B cell (primary cell): ENCODE measurements around the gene DGKB. TPM values are rescaled to one million over a fixed set of nuclear protein-coding genes. Genes with fewer than 3 reads are reported as not detected.

Experiments used
- ATAC-seq: fragments of 200-7000 bp; cut with Tn5 transposase; one replicate; pipeline ENCODE4 v1.10.0; 2021; ENCODE audit warnings: low read depth, mild to moderate bottlenecking, moderate number of reproducible peaks, moderate library complexity
- CTCF ChIA-PET: fragments of 350-600 bp; sonication (Branson Sonifier 250); formaldehyde crosslinking; loops from one replicate; lab custom pipeline; 2021; ENCODE audit warnings: antibody characterized with exemption, inconsistent platforms; lab: Charles Lee
- POLR2A ChIA-PET: fragments of 350-600 bp; sonication (Branson Sonifier 250); formaldehyde crosslinking; loops from one replicate; lab custom pipeline; 2021; ENCODE audit warnings: antibody characterized with exemption; lab: Charles Lee
- DNase-seq: peaks from one replicate; pipeline ENCODE4 v3.0.0; 2013
- H2AFZ ChIP-seq: 2 replicates; pipeline ENCODE4 v1.6.1; 2012; ENCODE audit warnings: mild to moderate bottlenecking, low read depth, low read length; ENCODE audit not compliant: insufficient read depth, poor library complexity, severe bottlenecking
- H3K27ac ChIP-seq, 2 donors: 1 replicate in 1 of 2; 2 replicates in 1 of 2; pipeline ENCODE4 v1.5.1; 2012 to 2013; ENCODE audit warnings: low read length in 2 of 2, mild to moderate bottlenecking in 2 of 2, moderate library complexity in 1 of 2
- H3K27me3 ChIP-seq, 4 experiments: fragments of 200-600 bp in 1 of 4; sonication (generic) in 1 of 4; replicated peaks in 1 of 4; 1 replicate in 2 of 4; 2 replicates in 2 of 4; pipeline versions ENCODE4 v1.6.1 to v1.7.0; 2013 to 2016; ENCODE audit warnings: low read length in 3 of 4, mild to moderate bottlenecking in 2 of 4, mixed read lengths in 1 of 4, moderate library complexity in 1 of 4; ENCODE audit not compliant: insufficient read depth in 4 of 4, control insufficient read depth in 3 of 4; ENCODE audit errors: control extremely low read depth in 1 of 4
- H3K36me3 ChIP-seq, 2 experiments: replicated peaks in 1 of 2; 1 replicate in 1 of 2; 2 replicates in 1 of 2; pipeline versions ENCODE4 v1.6.1 to v1.7.1; 2013; ENCODE audit warnings: low read length in 1 of 2; ENCODE audit not compliant: insufficient read depth in 2 of 2, control insufficient read depth in 1 of 2; ENCODE audit errors: control extremely low read depth in 1 of 2, extremely low read depth in 1 of 2
- H3K4me1 ChIP-seq, 2 donors: fragments of 200-600 bp in 1 of 2; sonication (generic) in 1 of 2; 1 replicate in 1 of 2; 2 replicates in 1 of 2; pipeline versions ENCODE4 v1.5.1 to v1.6.1; 2013 to 2017; ENCODE audit warnings: low read length in 2 of 2; ENCODE audit not compliant: control insufficient read depth in 2 of 2, insufficient read depth in 2 of 2
- H3K4me2 ChIP-seq: replicated peaks from 2 replicates; pipeline ENCODE3; 2012; ENCODE audit warnings: mild to moderate bottlenecking, low read depth, low read length; ENCODE audit not compliant: poor library complexity, severe bottlenecking
- H3K4me3 ChIP-seq, 5 experiments: fragments of 200-600 bp in 1 of 5; sonication (generic) in 1 of 5; 1 replicate in 3 of 5; 2 replicates in 2 of 5; pipeline versions ENCODE4 v1.5.1 to v1.7.0; 2011 to 2016; ENCODE audit warnings: low read length in 4 of 5, mild to moderate bottlenecking in 4 of 5, low read depth in 2 of 5, control low read depth in 1 of 5, moderate library complexity in 1 of 5; ENCODE audit not compliant: insufficient read depth in 1 of 5; ENCODE audit errors: control extremely low read depth in 1 of 5, extremely low read depth in 1 of 5
- H3K79me2 ChIP-seq: fragments of 200-600 bp; sonication (generic); one replicate; pipeline ENCODE4 v1.6.0; 2016; ENCODE audit warnings: low read length; ENCODE audit not compliant: control insufficient read depth, insufficient read depth
- H3K9ac ChIP-seq: fragments of 200-600 bp; sonication (generic); 2 replicates; pipeline ENCODE4 v1.6.1; 2017; ENCODE audit warnings: mild to moderate bottlenecking, low read length, moderate library complexity
- H3K9me3 ChIP-seq, 3 donors: one replicate each; pipeline versions ENCODE4 v1.6.1 to v1.7.1; 2013; ENCODE audit warnings: low read length in 2 of 3; ENCODE audit not compliant: control insufficient read depth in 2 of 3, insufficient read depth in 1 of 3; ENCODE audit errors: control extremely low read depth in 1 of 3
- H4K20me1 ChIP-seq: 2 replicates; pipeline ENCODE4 v1.6.0; 2012; ENCODE audit warnings: mild to moderate bottlenecking, low read length; ENCODE audit not compliant: insufficient read depth, control insufficient read depth, poor library complexity, severe bottlenecking
- H3K27ac Mint-ChIP-seq: one replicate; pipeline ENCODE4 v1.8.0; 2021; ENCODE audit warnings: mixed read lengths
- H3K27me3 Mint-ChIP-seq: one replicate; pipeline ENCODE4 v1.8.0; 2021; ENCODE audit warnings: mixed read lengths
- H3K4me1 Mint-ChIP-seq: one replicate; pipeline ENCODE4 v1.8.0; 2021; ENCODE audit warnings: mixed read lengths
- H3K4me3 Mint-ChIP-seq: one replicate; pipeline ENCODE4 v1.8.0; 2021; ENCODE audit warnings: mixed read lengths
- H3K9me3 Mint-ChIP-seq: one replicate; pipeline ENCODE4 v1.8.0; 2022; ENCODE audit warnings: mixed read lengths; ENCODE audit not compliant: insufficient read depth
- CTCF ChIP-seq: fragments of 200-600 bp; IDR thresholded peaks from one replicate; pipeline ENCODE4 v1.8.0; 2022; ENCODE audit warnings: antibody characterized with exemption, mild to moderate bottlenecking
- EZH2 ChIP-seq: IDR thresholded peaks from 2 replicates; pipeline ENCODE4 v1.6.1; 2012; ENCODE audit warnings: borderline replicate concordance, low read depth, mild to moderate bottlenecking, moderate library complexity, low read length; ENCODE audit not compliant: insufficient read depth, poor library complexity, severe bottlenecking
- WGBS: methylation state at CpG from one replicate; pipeline ENCODE4 v1.1.5; 2013; ENCODE audit warnings: missing lambda C conversion rate; ENCODE audit not compliant: insufficient coverage; 5-methylcytosine and 5-hydroxymethylcytosine counted together
- intact Hi-C: fragments of 100-400 bp; cut with micrococcal nuclease; formaldehyde crosslinking; loops from one replicate; pipeline ENCODE4 v1.10.0; 2022
- polyA plus RNA-seq: library from polyadenylated mRNA; depleted of rRNA; stranded (reverse); fragments of >200 nt; gene quantifications from 2 replicates; pipeline ENCODE4 v1.2.3, GENCODE V29; 2012
- total RNA-seq, 2 donors: library from RNA; stranded (reverse); fragments of 120-200 nt in 1 of 2; gene quantifications; 1 replicate in 1 of 2; 2 replicates in 1 of 2; pipeline versions ENCODE4 v1.2.3 to v1.2.4, GENCODE V29; 2013 to 2022

DGKB gene
- total and polyA plus RNA-seq, 2 donors (not counting 1 experiment from before 2014, with no cell fraction given) = not detected

GRCh38 chr7:14846405-14846804 lies 56.1 kb downstream of the DGKB start:
- Mint-ChIP-seq H3K4me1 (no peaks in the 10 kb centered on the region), H3K27me3 (no peaks in the 10 kb centered on the region)

GRCh38 chr7:14843755-14844154 lies 58.8 kb downstream of the DGKB start:
- POLR2A ChIA-PET = no interaction called here
- no peaks in the 10 kb centered on the region for H3K4me1 ChIP-seq
- H3K27me3 Mint-ChIP-seq = no peaks in the 10 kb centered on the region

More at GRCh38 chr7:14846405-14846804, 56.1 kb downstream of the DGKB start:
- WGBS = 100% methylated on average over 1 of the region's 4 CpGs
- intact Hi-C loops = no loop called here
- no peaks in the 10 kb centered on the region for H3K36me3 ChIP-seq
- H3K79me2 ChIP-seq = no peaks in the 10 kb centered on the region
- ATAC-seq = no peak
- H3K9me3 ChIP-seq = no peaks in the 10 kb centered on the region
- no peak for DNase-seq
- no peaks in the 10 kb centered on the region for H4K20me1 ChIP-seq
- no peaks in the 10 kb centered on the region for H3K9me3 Mint-ChIP-seq
- no peaks in the 10 kb centered on the region for H3K4me1 ChIP-seq
- H2AFZ ChIP-seq = no peak overlapping the region
- H3K4me3 Mint-ChIP-seq = no peak overlapping the region
- H3K9ac ChIP-seq = no peak overlapping the region
- H3K27ac ChIP-seq = no peak overlapping the region
- H3K27me3 ChIP-seq = no peaks in the 10 kb centered on the region
- CTCF ChIA-PET = no interaction called here
- no peak overlapping the region for H3K4me2 ChIP-seq
- no peak for TF ChIP-seq CTCF
- TF ChIP-seq EZH2 = no peak
- no peak overlapping the region for H3K27ac Mint-ChIP-seq
- POLR2A ChIA-PET = no interaction called here
- H3K4me3 ChIP-seq = no peak overlapping the region

More at GRCh38 chr7:14843755-14844154, 58.8 kb downstream of the DGKB start:
- no peaks in the 10 kb centered on the region for H3K79me2 ChIP-seq
- no peak overlapping the region for H3K4me2 ChIP-seq
- no peaks in the 10 kb centered on the region for H3K36me3 ChIP-seq
- DNase-seq (no peak), ATAC-seq (no peak)
- Mint-ChIP-seq H3K9me3 (no peaks in the 10 kb centered on the region), H3K4me1 (no peaks in the 10 kb centered on the region), H3K4me3 (no peak overlapping the region), H3K27ac (no peak overlapping the region)
- CTCF ChIA-PET = no interaction called here
- no peak overlapping the region for H2AFZ ChIP-seq
- WGBS = no CpG with 5 or more reads among the region's 1 CpG
- intact Hi-C loops = no loop called here
- H4K20me1 ChIP-seq = no peaks in the 10 kb centered on the region
- no peak overlapping the region for H3K27ac ChIP-seq
- no peaks in the 10 kb centered on the region for H3K27me3 ChIP-seq
- H3K9ac ChIP-seq = no peak overlapping the region
- TF ChIP-seq EZH2 (no peak), CTCF (no peak)
- no peak overlapping the region for H3K4me3 ChIP-seq
- no peaks in the 10 kb centered on the region for H3K9me3 ChIP-seq
